ENCODE measurements around the gene HMGCS1. TPM values are rescaled to one million over a fixed set of nuclear protein-coding genes. Genes with fewer than 3 reads are reported as not detected.
"Not testable (repeated sequence)": the region's sequence is repeated elsewhere in the genome, so short reads cannot be mapped to it uniquely, and the experiment has no call there.

Gene HMGCS1
- total RNA-seq, 1 experiment from 2014 or later, result 52.8 TPM

DNA sequence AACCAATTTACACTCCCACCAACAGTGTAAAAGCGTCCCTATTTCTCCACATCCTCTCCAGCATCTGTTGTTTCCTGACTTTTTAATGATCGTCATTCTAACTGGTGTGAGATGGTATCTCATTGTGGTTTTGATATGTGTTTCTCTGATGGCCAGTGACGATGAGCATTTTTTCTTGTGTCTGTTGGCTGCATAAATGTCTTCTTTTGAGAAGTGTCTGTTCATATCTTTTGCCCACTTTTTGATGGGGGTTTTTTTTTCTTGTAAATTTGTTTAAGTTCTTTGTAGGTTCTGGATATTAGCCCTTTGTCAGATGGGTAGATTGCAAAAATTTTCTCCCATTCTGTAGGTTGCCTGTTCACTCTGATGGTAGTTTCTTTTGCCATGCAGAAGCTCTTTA lies 10.3 kb upstream of the HMGCS1 start:
- BruUV-seq (replicated peaks); H3K4me1 ChIP-seq (ENCODE audit: control insufficient read depth in 1 of 2, insufficient read depth in 2 of 2, low read length in 2 of 2); H4K20me1 ChIP-seq (ENCODE audit: insufficient read depth); H3K79me2 ChIP-seq (ENCODE audit: insufficient read depth, low read length); DNase-seq (ENCODE audit: low read depth, low spot score); RAD21 ChIA-PET (ENCODE audit: low non-redundant PET in 1 of 2, low total read pairs in 2 of 2, uncharacterized antibody in 2 of 2, unreplicated experiment in 2 of 2); H2AFZ ChIP-seq (ENCODE audit: low read depth, low read length, poor library complexity, severe bottlenecking); ATAC-seq; H3K9me3 ChIP-seq (ENCODE audit: control insufficient read depth in 1 of 2, insufficient read depth in 1 of 2, low read depth in 1 of 2, low read length in 2 of 2); H3K36me3 ChIP-seq (ENCODE audit: control insufficient read depth in 1 of 2, insufficient read depth in 2 of 2, low read length in 2 of 2); H3K9ac ChIP-seq (ENCODE audit: low read length); H3K9me2 ChIP-seq (ENCODE audit: insufficient read depth); H3K4me2 ChIP-seq (ENCODE audit: low read length); H3K27me3 ChIP-seq (ENCODE audit: insufficient read depth, low read length); H3K27ac ChIP-seq (ENCODE audit: low read depth, low read length); H3K4me3 ChIP-seq (replicated peaks in 1 of 2; ENCODE audit: low read depth in 1 of 2, low read length in 2 of 2); intact Hi-C loops (cut with micrococcal nuclease); CTCF ChIA-PET; POLR2A ChIA-PET: not testable (repeated sequence)

DNA sequence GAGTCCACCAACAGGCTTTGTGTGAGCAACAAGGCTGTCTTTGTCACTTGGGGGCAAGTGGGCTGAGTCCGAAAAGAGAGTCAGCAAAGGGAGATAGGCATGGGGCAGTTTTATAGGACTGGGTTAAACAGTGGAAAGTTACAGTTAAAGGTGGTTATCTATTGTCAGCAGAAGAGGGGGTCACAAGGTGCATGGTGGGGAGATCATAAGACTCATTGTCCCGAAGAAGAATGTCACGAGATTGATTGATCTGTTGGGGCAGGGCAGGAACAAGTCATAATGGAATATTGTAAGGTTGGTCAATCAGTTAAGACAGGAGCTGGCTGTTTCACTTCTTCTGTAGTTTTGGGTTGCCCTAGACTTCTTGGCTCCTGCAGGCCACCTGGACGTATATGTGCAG lies 7.6 kb upstream of the HMGCS1 start:
- Histone ChIP-seq H3K9me2 (ENCODE audit: insufficient read depth) (no peaks in the 10 kb centered on the region), H4K20me1 (ENCODE audit: insufficient read depth) (no peaks in the 10 kb centered on the region), H3K9ac (ENCODE audit: low read length) (no peak overlapping the region), H3K36me3 (ENCODE audit: control insufficient read depth in 1 of 2, insufficient read depth in 2 of 2, low read length in 2 of 2) (no peaks in the 10 kb centered on the region), H3K4me3 (replicated peaks in 1 of 2; ENCODE audit: low read depth in 1 of 2, low read length in 2 of 2) (no peak overlapping the region), H3K27ac (ENCODE audit: low read depth, low read length) (no peak overlapping the region), H3K27me3 (ENCODE audit: insufficient read depth, low read length) (no peaks in the 10 kb centered on the region), H2AFZ (ENCODE audit: low read depth, low read length, poor library complexity, severe bottlenecking) (no peak overlapping the region), H3K4me1 (ENCODE audit: control insufficient read depth in 1 of 2, insufficient read depth in 2 of 2, low read length in 2 of 2) (peaks cover 0 to 2% of the 10 kb centered on the region in 2 experiments; a peak in 1 of 4 replicates), H3K4me2 (ENCODE audit: low read length) (no peak overlapping the region), H3K9me3 (ENCODE audit: control insufficient read depth in 1 of 2, insufficient read depth in 1 of 2, low read depth in 1 of 2, low read length in 2 of 2) (no peaks in the 10 kb centered on the region), H3K79me2 (ENCODE audit: insufficient read depth, low read length) (no peaks in the 10 kb centered on the region)
- TF ChIP-seq FOSL1 (IDR thresholded peaks at IDR 0.05; ENCODE audit: low read depth), result no peak
- no peak for TF ChIP-seq JUND (IDR thresholded peaks at IDR 0.05)
- TF ChIP-seq SRF (IDR thresholded peaks at IDR 0.05; ENCODE audit: low read depth), result no peak
- TF ChIP-seq ZNF274 (IDR thresholded peaks at IDR 0.05; ENCODE audit: low read depth, low read length), result no peak
- TF ChIP-seq, protein P1, sequence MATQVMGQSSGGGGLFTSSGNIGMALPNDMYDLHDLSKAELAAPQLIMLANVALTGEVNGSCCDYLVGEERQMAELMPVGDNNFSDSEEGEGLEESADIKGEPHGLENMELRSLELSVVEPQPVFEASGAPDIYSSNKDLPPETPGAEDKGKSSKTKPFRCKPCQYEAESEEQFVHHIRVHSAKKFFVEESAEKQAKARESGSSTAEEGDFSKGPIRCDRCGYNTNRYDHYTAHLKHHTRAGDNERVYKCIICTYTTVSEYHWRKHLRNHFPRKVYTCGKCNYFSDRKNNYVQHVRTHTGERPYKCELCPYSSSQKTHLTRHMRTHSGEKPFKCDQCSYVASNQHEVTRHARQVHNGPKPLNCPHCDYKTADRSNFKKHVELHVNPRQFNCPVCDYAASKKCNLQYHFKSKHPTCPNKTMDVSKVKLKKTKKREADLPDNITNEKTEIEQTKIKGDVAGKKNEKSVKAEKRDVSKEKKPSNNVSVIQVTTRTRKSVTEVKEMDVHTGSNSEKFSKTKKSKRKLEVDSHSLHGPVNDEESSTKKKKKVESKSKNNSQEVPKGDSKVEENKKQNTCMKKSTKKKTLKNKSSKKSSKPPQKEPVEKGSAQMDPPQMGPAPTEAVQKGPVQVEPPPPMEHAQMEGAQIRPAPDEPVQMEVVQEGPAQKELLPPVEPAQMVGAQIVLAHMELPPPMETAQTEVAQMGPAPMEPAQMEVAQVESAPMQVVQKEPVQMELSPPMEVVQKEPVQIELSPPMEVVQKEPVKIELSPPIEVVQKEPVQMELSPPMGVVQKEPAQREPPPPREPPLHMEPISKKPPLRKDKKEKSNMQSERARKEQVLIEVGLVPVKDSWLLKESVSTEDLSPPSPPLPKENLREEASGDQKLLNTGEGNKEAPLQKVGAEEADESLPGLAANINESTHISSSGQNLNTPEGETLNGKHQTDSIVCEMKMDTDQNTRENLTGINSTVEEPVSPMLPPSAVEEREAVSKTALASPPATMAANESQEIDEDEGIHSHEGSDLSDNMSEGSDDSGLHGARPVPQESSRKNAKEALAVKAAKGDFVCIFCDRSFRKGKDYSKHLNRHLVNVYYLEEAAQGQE (IDR thresholded peaks at IDR 0.05; ENCODE audit: low read depth), result no peak
- TF ChIP-seq ZFX (IDR thresholded peaks at IDR 0.05), result no peak
- no peak for TF ChIP-seq POLR2A (IDR thresholded peaks at IDR 0.05; ENCODE audit: borderline replicate concordance, extremely low read depth, insufficient read depth, insufficient read length)
- no peak for TF ChIP-seq CBX3 (IDR thresholded peaks at IDR 0.05; ENCODE audit: low read depth)
- no peak for TF ChIP-seq SIN3A (IDR thresholded peaks at IDR 0.05; ENCODE audit: low read depth)
- no peak for TF ChIP-seq EGR1 (IDR thresholded peaks at IDR 0.05; ENCODE audit: low read depth)
- no peak for TF ChIP-seq CEBPB (IDR thresholded peaks at IDR 0.05; ENCODE audit: low read depth)
- TF ChIP-seq, protein P2, sequence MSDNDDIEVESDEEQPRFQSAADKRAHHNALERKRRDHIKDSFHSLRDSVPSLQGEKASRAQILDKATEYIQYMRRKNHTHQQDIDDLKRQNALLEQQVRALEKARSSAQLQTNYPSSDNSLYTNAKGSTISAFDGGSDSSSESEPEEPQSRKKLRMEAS (IDR thresholded peaks at IDR 0.05), result no peak
- TF ChIP-seq SP1 (IDR thresholded peaks at IDR 0.05; ENCODE audit: low read depth), result no peak
- no peak for TF ChIP-seq EZH2phosphoT487 (IDR thresholded peaks at IDR 0.05; ENCODE audit: borderline replicate concordance)
- TF ChIP-seq, protein P3, sequence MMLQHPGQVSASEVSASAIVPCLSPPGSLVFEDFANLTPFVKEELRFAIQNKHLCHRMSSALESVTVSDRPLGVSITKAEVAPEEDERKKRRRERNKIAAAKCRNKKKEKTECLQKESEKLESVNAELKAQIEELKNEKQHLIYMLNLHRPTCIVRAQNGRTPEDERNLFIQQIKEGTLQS (IDR thresholded peaks at IDR 0.05), result no peak
- TF ChIP-seq YY1 (IDR thresholded peaks at IDR 0.05; ENCODE audit: extremely low read depth, insufficient replicate concordance, low read depth, low read length), result no peak
- TF ChIP-seq, protein P4, sequence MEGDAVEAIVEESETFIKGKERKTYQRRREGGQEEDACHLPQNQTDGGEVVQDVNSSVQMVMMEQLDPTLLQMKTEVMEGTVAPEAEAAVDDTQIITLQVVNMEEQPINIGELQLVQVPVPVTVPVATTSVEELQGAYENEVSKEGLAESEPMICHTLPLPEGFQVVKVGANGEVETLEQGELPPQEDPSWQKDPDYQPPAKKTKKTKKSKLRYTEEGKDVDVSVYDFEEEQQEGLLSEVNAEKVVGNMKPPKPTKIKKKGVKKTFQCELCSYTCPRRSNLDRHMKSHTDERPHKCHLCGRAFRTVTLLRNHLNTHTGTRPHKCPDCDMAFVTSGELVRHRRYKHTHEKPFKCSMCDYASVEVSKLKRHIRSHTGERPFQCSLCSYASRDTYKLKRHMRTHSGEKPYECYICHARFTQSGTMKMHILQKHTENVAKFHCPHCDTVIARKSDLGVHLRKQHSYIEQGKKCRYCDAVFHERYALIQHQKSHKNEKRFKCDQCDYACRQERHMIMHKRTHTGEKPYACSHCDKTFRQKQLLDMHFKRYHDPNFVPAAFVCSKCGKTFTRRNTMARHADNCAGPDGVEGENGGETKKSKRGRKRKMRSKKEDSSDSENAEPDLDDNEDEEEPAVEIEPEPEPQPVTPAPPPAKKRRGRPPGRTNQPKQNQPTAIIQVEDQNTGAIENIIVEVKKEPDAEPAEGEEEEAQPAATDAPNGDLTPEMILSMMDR (IDR thresholded peaks at IDR 0.05 in 2 of 3, conservative IDR thresholded peaks at IDR 0.05 in 1 of 3; ENCODE audit: borderline replicate concordance in 1 of 3, insufficient read depth in 1 of 3, low read depth in 2 of 3, low read length in 2 of 3), result no peak
- ChIA-PET CTCF (no interaction called here), POLR2A (no interaction called here), RAD21 (ENCODE audit: low non-redundant PET in 1 of 2, low total read pairs in 2 of 2, uncharacterized antibody in 2 of 2, unreplicated experiment in 2 of 2) (no interaction called here)
- no peak for ATAC-seq
- no peak for DNase-seq (ENCODE audit: low read depth, low spot score)
- intact Hi-C loops (cut with micrococcal nuclease), result no loop called here
- no TSS peak for BruUV-seq (replicated peaks)

Data from HCT116 (cell line).